HepG2 (cell line): ENCODE results near the gene VAMP2. TPM values are rescaled to one million over a fixed set of nuclear protein-coding genes. Genes with fewer than 3 reads are reported as not detected.

Experiments
- ATF7-NPFF ChIP-seq: sonication (generic); formaldehyde crosslinking; IDR thresholded peaks from 2 replicates; pipeline ENCODE4 v1.8.1; 2023; ENCODE audit warnings: mild to moderate bottlenecking, low read depth, missing genetic modification reagents, moderate library complexity
- BRF2 ChIP-seq: sonication (generic); formaldehyde crosslinking; IDR thresholded peaks from 2 replicates; pipeline ENCODE4 v1.8.1; 2022; ENCODE audit warnings: mild to moderate bottlenecking, missing genetic modification reagents
- EED ChIP-seq: sonication (generic); formaldehyde crosslinking; IDR thresholded peaks from 2 replicates; pipeline ENCODE4 v1.5.0; 2020; ENCODE audit warnings: mild to moderate bottlenecking, missing genetic modification reagents
- FOXK1 ChIP-seq: sonication (generic); formaldehyde crosslinking; IDR thresholded peaks from 2 replicates; pipeline ENCODE4 v1.4.0; 2020; ENCODE audit warnings: low read depth, missing genetic modification reagents, borderline replicate concordance
- HNRNPH1 ChIP-seq: fragments of 200-400 bp; formaldehyde crosslinking; optimal IDR thresholded peaks from 2 replicates; pipeline ENCODE3; 2017; ENCODE audit warnings: mild to moderate bottlenecking, low read depth, low read length
- KDM4B ChIP-seq: sonication (generic); formaldehyde crosslinking; IDR thresholded peaks from 2 replicates; pipeline ENCODE4 v1.4.0; 2020; ENCODE audit warnings: missing genetic modification reagents
- PATZ1 ChIP-seq: sonication (generic); formaldehyde crosslinking; IDR thresholded peaks from 2 replicates; pipeline ENCODE4 v1.4.0; 2020; ENCODE audit warnings: missing genetic modification reagents
- PRDM4 ChIP-seq: sonication (generic); formaldehyde crosslinking; IDR thresholded peaks from 2 replicates; pipeline ENCODE4 v1.9.0; 2021; ENCODE audit warnings: missing genetic modification reagents, borderline replicate concordance
- PTBP1 ChIP-seq: fragments of 200-400 bp; formaldehyde crosslinking; IDR thresholded peaks from 2 replicates; pipeline ENCODE4 v1.6.1; 2018; ENCODE audit warnings: low read length, low read depth; ENCODE audit not compliant: poor library complexity, severe bottlenecking
- ZBTB44 ChIP-seq: sonication (generic); formaldehyde crosslinking; IDR thresholded peaks from 2 replicates; pipeline ENCODE4 v1.4.0; 2020; ENCODE audit warnings: missing genetic modification reagents
- ZNF446 ChIP-seq: sonication (generic); formaldehyde crosslinking; IDR thresholded peaks from 2 replicates; pipeline ENCODE4 v1.5.0; 2020; ENCODE audit warnings: mild to moderate bottlenecking, missing genetic modification reagents
- ZNF510 ChIP-seq: sonication (generic); formaldehyde crosslinking; IDR thresholded peaks from 2 replicates; pipeline ENCODE4 v1.4.0; 2020; ENCODE audit warnings: low read depth, mild to moderate bottlenecking, missing genetic modification reagents
- polyA plus RNA-seq, 8 experiments: library from polyadenylated mRNA; depleted of rRNA in 3 of 8; stranded (reverse) in 7 of 8; unstranded in 1 of 8; fragments of >200 nt; fragmentation: Illumina TruSeq in 4 of 8; extraction: Trizol in 4 of 8; gene quantifications; 2 replicates each; pipeline versions ENCODE4 v1.2.1 to v1.2.3, GENCODE V29; 2011 to 2016; ENCODE audit warnings: low read depth in 4 of 8, missing spikeins in 1 of 8, mixed read lengths in 1 of 8; ENCODE audit not compliant: insufficient read depth in 1 of 8
- total RNA-seq, 5 experiments: library from RNA; depleted of rRNA; stranded (reverse); fragments of >200 nt; fragmentation: Illumina TruSeq; extraction: Trizol; gene quantifications; 2 replicates each; pipeline ENCODE4 v1.2.3, GENCODE V29; 2016; ENCODE audit warnings: low read depth in 1 of 5
- TF ChIP-seq, protein P1 (sequence below): sonication (generic); formaldehyde crosslinking; IDR thresholded peaks from 2 replicates; pipeline ENCODE4 v1.8.0; 2022; ENCODE audit warnings: mild to moderate bottlenecking, missing genetic modification reagents, moderate library complexity
- TF ChIP-seq, protein P2 (sequence below): sonication (generic); formaldehyde crosslinking; IDR thresholded peaks from 2 replicates; pipeline ENCODE4 v1.5.0; 2020; ENCODE audit warnings: mild to moderate bottlenecking, missing genetic modification reagents, borderline replicate concordance

VAMP2 gene
- total and polyA plus RNA-seq, 2 of the 13 experiments (the other 11 are each of a cell fraction or from before 2014, with no cell fraction given) = 3.9 to 17.2 TPM

GRCh38 chr17:8125154-8125946 is 37.4 kb downstream of the VAMP2 start (continued):
- no peak for TF ChIP-seq PRDM4 (CRISPR knock-in tag)
- TF ChIP-seq ATF7-NPFF (CRISPR knock-in tag) = no peak
- no peak for TF ChIP-seq ZBTB44
- TF ChIP-seq HNRNPH1 = no peak
- TF ChIP-seq, protein P1, sequence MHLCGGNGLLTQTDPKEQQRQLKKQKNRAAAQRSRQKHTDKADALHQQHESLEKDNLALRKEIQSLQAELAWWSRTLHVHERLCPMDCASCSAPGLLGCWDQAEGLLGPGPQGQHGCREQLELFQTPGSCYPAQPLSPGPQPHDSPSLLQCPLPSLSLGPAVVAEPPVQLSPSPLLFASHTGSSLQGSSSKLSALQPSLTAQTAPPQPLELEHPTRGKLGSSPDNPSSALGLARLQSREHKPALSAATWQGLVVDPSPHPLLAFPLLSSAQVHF (CRISPR knock-in tag) = no peak
- no peak for TF ChIP-seq ZNF446 (CRISPR knock-in tag)
- no peak for TF ChIP-seq BRF2 (CRISPR knock-in tag)
- no peak for TF ChIP-seq EED (CRISPR knock-in tag)
- TF ChIP-seq, protein P2, sequence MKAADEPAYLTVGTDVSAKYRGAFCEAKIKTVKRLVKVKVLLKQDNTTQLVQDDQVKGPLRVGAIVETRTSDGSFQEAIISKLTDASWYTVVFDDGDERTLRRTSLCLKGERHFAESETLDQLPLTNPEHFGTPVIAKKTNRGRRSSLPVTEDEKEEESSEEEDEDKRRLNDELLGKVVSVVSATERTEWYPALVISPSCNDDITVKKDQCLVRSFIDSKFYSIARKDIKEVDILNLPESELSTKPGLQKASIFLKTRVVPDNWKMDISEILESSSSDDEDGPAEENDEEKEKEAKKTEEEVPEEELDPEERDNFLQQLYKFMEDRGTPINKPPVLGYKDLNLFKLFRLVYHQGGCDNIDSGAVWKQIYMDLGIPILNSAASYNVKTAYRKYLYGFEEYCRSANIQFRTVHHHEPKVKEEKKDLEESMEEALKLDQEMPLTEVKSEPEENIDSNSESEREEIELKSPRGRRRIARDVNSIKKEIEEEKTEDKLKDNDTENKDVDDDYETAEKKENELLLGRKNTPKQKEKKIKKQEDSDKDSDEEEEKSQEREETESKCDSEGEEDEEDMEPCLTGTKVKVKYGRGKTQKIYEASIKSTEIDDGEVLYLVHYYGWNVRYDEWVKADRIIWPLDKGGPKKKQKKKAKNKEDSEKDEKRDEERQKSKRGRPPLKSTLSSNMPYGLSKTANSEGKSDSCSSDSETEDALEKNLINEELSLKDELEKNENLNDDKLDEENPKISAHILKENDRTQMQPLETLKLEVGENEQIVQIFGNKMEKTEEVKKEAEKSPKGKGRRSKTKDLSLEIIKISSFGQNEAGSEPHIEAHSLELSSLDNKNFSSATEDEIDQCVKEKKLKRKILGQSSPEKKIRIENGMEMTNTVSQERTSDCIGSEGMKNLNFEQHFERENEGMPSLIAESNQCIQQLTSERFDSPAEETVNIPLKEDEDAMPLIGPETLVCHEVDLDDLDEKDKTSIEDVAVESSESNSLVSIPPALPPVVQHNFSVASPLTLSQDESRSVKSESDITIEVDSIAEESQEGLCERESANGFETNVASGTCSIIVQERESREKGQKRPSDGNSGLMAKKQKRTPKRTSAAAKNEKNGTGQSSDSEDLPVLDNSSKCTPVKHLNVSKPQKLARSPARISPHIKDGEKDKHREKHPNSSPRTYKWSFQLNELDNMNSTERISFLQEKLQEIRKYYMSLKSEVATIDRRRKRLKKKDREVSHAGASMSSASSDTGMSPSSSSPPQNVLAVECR (CRISPR knock-in tag) = no peak
- no peak for TF ChIP-seq ZNF510 (CRISPR knock-in tag)
- TF ChIP-seq PTBP1 = no peak
- TF ChIP-seq KDM4B (CRISPR knock-in tag) = no peak
- TF ChIP-seq PATZ1 (CRISPR knock-in tag) = no peak
- no peak for TF ChIP-seq FOXK1
